GM18873 (cell line): ENCODE measurements around the gene SLC37A1.

Source experiments
- ATAC-seq: cut with Tn5 transposase; IDR thresholded peaks from one replicate; pipeline ENCODE4 v1.9.1; 2021; ENCODE audit warnings: mild to moderate bottlenecking, moderate library complexity, moderate number of reproducible peaks; ENCODE audit not compliant: unreplicated experiment, low FRiP score

The SLC37A1 gene

DNA sequence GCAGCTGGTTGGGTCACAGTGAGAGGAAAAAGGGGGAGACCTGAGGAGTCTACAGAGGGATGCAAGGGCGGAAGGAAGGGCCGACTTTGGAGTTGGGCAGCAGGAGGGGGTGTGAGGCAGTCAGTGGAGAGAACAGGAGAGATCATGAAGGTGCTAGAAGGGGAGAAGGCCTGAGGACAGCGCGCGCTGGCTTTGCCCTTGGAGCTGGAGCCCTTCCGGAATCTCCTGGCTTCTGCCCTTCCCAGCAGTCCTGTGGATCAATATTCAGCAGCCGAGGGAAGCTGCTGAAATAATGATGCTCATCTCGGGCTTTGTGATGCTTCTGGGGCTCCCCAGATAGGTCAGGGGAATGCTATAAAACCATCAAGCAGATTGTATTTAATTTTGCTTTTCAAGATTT lies 26.7 kb downstream of the SLC37A1 start:
- ATAC-seq, result no peak

DNA sequence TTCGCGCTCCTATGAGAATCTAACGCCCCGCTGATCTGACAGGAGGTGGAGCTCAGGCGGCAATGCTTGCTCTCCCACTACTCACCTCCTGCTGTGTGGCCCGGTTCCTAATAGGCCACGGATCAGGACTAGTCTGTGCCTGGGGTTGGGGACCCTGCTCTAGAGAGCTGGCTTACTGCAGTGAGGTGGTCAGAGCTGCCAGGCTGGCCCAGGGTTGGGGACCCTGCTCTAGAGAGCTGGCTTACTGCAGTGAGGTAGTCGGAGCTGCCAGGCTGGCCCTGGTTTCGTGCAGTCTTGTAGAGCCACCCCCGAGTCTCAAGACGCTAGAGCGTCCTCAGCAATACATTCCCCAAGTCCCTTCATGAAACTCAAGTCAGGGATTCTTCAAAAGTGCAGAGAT lies 27.5 kb downstream of the SLC37A1 start:
- ATAC-seq, result no peak

DNA sequence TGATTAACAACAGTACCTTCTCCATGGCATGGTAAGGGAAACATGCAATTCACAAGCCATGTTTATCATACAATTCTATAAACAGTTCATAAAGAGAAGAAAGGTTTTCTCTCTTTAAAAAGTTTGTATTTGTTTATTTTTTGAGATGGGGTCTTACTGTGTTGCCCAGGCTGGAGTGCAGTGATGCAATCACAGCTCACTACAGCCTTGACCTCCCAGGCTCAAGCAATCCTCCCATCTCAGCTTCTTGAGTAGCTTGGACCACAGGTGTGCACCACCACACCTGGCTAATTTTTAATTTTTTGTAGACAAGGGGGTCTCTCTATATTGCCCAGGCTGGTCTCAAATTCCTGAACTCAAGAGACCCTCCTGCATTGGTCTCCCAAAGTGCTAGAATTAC lies 28.0 kb downstream of the SLC37A1 start:
- no peak for ATAC-seq

DNA sequence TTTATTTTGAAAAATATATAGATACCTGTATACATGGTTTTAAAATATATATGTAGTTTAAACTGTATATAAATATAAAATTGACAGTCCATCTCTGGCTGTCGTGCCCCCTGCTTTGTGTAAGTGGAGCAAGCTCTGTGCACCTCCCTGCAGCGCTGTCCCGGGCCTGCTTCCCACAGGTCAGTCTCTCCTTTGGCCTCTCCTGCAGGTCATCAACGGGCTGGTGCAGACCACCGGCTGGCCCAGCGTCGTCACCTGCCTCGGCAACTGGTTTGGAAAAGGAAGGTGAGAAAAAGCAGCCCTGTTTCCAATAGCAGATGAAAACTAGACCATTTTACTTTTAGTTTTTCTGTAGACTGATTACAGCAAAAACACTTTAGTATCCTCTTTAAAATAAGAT lies 28.5 kb downstream of the SLC37A1 start:
- ATAC-seq, result no peak

DNA sequence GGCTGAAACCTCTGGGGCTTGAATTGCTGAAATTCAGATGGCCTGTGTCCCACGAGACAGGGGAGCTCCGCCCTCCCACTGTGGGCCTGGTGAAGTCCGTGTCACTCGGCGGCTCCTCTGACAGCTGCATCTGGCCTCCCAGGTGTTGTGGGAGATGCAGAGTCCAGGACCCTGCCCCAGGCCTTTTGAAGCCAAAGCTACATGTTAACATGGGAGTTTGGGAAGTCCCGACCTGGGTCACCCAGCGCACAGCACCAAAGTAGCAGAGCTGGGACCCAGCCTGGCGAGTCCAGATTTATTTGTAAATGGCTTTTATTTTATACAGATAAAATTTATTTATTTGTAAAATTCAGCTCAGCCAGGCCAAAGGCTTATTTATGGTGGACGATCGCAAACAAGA lies 28.9 kb downstream of the SLC37A1 start:
- no peak for ATAC-seq

DNA sequence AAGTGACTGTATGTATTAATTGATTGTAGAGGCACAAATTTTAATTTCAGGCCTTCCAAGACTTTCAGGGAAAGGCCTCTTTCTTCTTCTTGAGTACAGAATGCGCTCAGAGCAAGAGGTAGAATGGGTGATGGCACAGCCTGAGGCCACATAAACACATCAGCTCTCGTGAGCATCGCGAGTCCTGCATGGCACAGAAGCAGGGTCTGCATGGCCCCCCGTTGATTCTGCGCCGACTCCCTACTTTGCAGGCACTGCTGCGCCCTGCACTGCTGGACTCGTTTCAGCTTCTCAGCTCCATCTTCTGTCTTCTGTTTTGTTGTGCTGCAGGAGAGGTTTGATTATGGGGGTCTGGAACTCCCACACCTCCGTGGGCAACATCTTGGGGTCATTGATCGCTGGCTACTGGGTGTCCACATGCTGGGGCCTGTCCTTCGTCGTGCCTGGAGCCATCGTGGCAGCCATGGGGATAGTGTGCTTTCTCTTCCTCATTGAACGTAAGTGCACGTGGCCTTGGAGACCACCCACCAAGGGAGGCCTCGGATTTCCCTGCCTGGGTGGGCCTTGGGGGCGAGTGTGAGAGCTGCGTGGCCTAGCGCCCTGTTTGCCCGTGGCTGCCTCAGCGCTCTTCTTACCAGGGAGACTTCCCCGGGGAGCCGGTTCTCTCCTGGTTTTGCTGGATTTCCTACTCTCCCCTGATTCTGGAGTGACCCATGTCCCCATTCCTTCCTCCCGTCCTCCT lies 29.6 kb downstream of the SLC37A1 start:
- no peak for ATAC-seq

DNA sequence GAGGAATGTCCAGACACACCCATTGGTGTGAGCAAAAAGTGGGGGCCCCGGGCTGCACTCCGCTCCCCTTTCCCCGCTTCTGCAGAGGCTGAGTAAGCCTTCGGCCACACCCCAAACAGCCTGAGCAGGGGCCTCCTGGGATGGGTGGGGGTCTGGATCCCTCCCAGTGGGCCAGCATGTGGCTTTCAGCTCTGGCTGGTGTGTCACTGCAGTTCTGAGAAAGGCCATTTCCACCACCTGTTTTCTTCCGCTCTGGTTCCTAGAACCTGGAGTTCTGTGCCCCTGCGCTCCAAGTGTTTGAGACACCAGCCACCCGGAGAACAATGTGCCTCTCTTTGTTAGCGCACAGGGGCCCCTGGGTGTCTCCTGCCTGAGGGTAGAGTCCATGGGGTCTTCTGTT lies 30.9 kb downstream of the SLC37A1 start:
- no peak for ATAC-seq

DNA sequence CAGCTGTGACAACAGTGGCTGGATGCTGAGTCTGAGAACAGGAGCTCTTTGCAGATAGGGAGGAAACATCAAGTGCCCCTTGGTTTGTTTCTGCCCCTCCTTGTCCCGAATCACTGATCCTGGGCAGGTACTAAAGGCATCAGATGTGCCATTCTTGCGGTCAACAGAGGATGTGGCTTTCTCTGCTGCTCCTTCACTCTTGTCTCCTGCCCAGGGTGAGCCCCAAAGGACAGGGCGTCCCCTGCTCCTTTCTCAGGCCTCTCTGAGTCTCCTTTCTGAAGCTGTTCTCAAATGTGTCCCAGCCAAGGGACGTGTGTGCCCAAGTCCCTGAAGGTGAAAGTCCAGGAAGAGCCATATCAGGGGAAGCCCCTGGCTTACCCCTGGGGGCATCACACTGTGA lies 31.7 kb downstream of the SLC37A1 start:
- ATAC-seq, result no peak

DNA sequence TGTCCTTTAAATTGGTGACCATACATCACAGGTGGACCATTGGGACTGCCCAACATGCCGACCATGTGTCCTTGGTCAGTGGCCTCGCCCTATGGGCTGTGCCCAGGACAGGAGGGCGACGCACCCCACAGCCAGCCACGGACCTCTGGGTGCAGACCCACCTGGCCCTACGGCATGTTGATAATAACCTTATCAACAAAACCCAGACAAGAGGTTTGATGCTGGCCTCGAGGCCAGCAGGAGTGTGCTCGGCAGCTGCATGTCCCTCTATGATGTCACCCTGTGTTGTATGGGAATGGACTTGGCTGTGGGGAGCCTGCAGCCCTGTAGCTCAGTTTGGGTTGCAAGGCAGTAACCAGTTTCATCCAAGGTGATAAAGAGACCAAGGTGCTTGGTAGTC lies 32.1 kb downstream of the SLC37A1 start:
- ATAC-seq, result no peak

DNA sequence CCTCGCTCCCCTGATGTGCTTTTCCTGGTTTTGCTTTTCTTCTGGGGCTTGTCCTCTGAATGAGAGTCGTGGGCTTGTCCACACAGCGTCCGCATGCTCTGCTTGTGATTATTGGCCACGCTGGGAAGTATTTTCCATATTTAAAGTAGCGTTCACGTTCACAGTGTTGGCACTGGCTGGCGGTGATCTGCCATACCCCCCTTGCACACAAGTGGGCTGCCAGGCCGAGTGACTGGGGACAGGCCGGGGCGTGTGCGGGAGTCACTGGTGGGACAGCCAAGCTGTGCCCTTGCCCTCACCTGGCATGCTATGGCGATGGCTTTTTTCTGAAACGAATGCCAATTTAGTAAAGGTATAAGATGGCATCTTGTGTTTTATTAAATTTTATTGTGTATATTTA lies 32.8 kb downstream of the SLC37A1 start:
- ATAC-seq, result no peak

DNA sequence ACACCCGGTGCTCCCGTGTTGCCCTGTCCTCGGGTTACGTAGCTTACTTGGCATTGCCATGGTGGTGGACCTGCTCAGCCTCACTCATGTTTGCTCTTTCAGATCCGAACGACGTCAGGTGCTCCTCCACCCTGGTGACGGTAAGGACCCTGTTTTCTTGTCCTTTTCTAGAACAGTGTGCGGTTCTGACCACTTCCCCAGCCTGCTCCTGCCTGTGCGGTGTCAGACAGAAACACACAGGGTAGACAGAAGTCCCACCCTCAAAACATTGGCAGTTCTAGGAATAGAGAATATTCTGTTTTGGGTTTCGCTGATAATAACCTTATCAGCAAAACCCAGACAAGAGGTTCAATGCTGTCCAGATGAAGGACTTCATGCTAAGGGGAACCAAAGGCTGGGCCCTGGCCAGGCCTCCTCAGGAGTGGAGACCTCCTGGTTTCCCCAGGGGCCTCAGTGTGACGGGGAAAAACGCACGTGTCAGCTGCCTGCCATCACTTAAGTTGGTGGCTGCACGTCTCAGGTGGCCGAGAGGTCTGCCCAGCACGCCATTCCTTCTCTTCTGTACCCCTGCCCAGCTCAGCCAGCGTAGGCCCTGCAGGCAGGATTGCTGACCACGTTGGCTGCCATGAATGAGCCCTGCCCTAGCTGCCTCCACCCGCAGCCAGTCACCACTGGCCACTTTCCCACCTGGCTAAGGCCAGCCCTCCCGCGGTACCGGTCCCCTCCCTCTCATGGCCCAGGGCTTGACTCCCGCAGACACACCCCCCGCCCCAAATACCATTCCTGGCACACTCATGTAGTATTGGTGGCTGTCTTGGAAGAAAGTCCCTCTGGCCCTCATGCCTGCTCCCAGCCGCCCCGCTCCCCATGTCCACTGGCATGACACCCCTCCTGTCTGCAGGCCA lies 33.6 kb downstream of the SLC37A1 start:
- ATAC-seq, result no peak

DNA sequence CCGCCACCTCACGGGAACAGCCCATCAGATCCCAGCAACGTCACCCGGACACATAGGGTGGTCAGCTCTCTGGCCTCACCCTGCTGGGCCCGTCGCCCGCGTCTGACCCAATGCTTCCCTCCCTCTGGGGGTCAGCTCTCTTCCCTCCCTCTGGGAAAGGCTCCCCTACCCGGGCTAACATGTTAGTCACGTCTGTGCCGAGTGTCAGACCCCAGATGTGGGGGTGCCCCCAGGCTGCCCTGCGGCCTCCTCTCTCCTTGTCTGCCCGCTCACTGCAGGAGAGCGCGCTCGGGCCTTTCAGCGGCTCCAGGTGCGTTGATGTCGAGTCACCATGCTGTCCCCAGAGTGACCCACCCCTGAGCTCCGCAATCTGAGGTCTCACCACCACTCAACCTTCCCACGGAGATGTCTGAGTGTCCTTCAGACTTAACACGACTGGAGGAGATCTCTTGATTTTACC lies 34.3 kb downstream of the SLC37A1 start:
- no peak for ATAC-seq

DNA sequence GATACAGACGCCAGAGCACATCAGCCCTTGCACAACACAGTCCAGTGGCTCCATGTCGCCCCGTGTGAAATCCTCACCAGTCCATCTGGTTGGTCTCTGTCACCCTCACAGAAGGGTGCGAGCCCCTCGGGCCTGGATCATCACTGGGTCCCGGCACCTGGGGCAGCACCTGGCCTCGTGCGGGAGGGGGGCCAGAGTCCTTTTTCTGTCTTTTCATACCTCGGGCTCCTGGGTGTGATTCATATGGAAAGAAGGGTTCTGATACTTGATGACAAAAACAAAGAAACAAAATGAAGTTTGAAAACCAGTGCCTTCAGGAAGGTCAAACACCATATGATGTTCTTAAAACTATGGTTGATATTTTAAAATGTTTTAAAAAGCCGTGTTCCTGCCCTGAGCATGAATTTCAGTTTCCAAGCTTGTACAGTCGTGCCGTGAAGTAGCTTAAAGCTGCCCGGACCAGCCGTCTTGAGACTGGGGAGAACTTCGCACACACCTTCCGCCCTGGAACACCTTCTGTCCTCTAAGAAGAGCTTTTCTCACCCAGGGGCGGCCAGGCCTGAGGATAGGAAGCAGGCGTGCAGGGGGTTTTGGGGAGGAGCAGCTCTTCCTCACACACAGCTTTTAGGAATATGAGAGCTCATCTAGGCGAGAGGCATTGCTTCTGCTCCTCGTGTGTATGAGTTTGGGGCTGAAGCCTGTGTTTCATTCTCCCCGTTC lies 35.2 kb downstream of the SLC37A1 start:
- no peak for ATAC-seq

DNA sequence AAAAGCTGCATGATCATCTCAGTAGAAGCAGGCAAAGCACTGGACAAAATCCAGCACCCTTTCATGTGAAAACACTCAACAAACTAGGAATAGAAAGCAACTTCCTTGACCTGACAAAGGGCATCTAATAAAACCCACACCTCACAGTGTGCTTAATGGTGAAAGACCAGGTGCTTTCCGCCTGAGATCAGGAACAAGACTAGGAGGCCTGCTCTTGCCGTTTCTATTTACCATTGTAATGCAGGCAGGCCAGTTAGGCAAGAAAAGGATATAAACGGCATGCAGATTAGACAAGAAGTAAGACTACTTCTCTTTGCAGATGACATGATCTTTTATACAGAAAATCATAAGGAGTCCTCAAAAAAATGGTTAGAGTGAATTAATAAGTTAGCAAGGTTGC lies 37.2 kb downstream of the SLC37A1 start:
- ATAC-seq, result no peak

DNA sequence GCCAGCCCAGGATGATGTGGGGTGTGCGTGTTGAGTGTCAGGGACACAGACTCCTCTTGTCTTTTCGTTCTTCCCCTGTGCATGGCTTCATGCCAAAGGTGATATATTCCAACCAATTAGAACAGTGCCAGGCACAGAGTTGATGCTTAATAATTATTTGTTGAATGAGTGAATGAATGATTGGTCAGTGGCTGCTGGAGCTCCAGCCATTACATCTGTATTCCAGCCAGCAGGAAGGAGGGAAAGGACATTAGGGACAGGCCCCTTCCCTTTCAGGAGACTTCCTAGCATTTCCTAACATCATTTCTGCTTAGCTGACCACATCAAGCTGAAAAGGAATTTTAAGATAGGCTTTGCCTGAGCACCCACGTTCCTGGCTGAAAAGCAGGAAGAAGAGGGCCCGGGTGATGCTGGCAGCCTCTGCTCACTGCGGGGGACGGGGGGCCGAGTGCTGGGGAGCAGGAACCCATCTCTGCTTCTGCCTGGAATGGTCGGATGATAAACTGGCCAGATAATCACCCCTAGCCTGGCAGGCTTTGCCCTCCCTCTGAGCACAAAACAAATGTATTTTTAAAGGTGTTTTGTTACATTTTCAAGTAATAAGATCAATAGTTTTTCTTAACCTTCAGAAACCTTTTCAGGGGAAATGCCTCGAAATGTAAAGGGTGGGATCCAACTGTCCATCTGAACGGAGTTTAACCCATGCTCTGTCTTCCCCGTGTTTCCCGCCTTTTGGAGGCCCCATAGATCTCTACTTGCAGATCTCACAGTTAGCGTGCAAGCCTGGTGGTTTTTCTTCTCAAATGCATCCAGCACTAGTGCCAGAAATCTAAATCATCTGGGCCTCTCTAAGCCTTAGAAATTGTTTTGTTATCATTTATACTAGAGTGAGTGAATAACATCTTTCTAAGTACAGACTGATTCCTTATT lies 39.0 kb downstream of the SLC37A1 start:
- no peak for ATAC-seq

DNA sequence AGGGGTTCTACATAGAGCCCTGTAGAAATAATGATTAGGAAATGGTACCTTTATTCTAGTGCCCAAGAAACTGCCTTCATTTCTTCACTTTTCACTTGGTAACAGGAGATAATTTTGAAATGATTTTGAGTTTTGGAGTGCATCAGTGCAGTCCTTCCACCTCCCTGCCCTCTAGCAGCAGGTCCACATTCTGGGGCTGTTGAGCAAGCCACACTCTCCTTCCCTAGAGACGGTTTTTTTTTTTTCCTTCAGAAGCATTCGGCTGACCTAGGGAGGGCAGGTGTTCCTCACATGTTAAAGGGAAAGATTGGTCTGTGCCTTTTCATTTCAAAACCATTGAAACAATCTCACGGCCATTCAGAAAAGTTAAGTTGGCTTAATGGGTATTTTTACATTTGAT lies 39.8 kb downstream of the SLC37A1 start:
- ATAC-seq, result no peak

DNA sequence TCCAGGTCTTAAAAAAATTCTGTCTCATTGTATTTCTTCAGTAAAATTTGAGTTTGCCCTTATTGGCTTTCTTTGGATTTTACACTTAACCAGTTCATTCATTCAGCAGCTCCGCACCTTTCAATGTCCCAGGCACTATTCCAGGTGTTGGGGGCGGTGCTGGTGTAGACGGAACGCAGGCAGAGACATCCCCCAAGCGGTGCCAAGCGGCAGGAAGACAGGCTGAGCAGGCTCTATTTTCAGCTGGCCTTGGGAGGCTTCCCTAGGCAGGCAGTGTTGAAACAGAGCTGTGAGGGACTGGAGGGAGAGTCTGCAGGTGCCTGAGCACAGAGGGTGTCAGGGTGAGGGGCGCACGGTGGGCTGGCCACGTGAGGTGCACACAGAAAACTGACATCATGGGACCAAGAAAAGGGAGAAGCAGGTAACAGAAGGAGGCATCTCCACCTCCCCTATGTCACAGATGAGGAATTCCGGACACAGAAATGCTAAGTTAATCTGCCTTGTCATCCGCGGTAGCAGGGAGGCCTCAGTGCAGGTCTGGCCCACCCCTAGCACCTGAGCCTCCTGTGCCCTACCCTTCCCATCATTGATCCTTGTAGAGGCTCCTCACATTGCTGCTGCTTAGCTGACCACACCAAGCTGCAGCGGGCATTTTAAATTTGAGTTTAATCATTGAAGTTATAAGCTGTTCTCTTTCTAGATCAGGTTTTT lies 40.8 kb downstream of the SLC37A1 start:
- no peak for ATAC-seq

DNA sequence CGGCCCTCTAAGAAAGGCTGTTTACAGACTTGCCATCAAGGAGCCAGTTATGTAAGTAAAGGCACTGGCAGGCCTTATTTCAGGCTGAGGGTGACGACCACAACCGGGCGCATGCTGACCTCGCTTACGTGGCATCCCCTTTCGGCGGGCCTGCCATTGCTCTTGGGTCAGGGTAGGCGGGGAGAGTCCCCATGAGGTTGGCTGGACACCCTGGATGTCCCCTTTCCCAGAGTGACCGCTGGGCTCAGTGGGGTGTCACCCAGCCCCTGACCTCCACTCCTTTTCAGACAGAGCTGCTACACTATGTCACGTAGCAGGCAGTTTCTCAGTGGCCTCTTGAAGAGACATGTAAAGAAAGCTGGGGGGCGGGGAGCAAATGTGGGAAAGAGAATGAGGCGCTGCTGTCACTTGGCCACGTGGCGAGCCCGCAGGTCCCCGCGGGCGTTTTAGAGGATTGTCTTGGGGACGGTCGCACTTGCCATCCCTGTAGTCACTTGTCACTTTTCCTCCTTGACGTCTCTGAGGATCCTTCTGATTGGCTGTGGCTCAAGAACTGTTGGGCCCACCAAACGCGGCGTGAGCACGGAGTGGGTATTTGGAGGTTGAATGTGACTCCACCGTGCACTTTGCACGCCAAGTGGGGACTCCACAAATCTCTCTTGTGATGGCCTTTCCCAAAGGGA lies 42.2 kb downstream of the SLC37A1 start:
- ATAC-seq, result no peak

DNA sequence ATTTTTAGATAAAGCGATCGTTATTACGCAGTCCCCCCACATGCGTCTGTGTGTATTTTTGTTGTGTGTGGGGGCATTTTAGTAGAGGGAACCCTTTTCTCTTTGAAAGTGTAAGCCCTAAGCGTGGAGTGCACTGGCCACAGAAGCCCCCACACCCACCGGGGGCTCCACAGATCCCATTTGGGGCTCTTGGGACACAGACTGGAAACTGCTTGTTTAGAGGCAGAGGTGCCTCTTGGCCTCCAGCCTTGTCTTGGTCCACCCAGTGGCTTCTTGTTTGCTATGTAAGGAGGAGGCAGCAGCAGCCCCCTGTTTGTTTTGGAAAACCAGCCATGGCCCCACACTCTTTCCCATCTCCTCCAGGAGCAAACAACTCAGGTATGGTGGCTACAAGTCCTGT lies 42.8 kb downstream of the SLC37A1 start:
- no peak for ATAC-seq
